ENCODE measurements around the gene SPINK4.

Gene SPINK4

DNA sequence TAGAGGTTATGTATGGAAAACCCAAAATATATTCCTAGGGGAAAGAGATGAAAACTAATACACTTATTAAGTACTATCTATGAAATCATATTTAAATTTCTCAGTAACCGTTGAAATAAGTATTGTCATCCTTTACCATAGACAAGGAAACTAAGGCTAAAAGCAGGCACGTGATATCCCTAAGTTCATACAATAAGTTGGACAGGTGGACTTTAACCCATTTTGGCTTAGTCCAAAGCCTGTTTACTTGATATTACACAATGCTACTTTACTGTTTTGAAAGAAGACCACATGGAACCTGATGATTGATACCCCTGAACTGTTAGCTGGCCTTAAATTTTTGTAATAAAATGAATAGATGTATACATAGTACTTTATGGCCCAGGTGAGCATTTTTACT, 53.8 kb downstream of the SPINK4 start:
- no peak for DNase-seq

- DNase-seq, result no peak
Measured at GRCh38 chr9:33294670-33295432, 54.9 kb downstream of the SPINK4 start.

DNA sequence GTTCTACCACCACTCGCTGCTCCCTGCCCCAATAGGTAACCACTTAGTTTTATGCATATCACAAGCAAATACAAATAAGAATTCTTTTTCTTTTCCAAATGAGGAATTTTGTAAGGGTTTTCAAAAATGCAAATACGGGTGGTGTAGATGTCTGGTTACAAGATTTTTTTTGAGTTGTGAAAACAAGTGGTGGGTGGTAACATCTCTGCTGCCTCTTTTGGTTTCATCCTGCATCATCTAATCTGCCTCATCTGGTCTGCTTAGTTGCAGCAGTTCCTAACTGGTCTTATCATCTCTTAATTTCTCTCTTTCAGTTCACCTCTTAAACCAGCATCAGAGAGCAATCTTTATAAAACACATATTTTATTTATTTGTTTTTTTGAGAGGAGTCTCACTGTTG, 55.6 kb downstream of the SPINK4 start:
- no peak for DNase-seq

DNA sequence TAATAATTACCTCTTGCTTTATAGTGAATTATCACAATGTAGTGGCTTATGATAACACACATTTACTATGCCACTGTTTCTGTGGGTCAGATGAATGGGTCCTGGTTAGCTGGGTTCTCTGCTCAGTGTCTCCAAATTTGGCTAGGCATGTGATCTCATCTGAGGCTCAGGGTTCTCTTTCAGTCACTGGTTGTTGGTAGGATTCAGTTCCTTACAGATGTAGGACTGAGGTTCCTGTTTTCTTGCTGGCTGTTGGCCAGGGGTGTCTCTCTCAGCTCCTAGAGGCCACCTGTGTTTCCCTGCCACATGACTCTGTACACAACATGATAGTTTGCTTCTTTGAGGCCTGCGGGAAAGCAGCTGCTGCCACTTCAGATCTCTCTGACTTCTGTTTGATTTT, 57.5 kb downstream of the SPINK4 start:
- peak in 9 of 14 donors; percentile 4 to 55 (median 20) for DNase-seq
